ENCODE data around the gene FOXB1. TPM values are rescaled to one million over a fixed set of nuclear protein-coding genes. Genes with fewer than 3 reads are reported as not detected.
A peak's percentile ranks its signal among the peaks of the same experiment; 100 is the strongest.

The FOXB1 gene
- total and polyA plus RNA-seq, 2 donors (not counting 1 experiment from before 2014, with no cell fraction given): not detected

DNA sequence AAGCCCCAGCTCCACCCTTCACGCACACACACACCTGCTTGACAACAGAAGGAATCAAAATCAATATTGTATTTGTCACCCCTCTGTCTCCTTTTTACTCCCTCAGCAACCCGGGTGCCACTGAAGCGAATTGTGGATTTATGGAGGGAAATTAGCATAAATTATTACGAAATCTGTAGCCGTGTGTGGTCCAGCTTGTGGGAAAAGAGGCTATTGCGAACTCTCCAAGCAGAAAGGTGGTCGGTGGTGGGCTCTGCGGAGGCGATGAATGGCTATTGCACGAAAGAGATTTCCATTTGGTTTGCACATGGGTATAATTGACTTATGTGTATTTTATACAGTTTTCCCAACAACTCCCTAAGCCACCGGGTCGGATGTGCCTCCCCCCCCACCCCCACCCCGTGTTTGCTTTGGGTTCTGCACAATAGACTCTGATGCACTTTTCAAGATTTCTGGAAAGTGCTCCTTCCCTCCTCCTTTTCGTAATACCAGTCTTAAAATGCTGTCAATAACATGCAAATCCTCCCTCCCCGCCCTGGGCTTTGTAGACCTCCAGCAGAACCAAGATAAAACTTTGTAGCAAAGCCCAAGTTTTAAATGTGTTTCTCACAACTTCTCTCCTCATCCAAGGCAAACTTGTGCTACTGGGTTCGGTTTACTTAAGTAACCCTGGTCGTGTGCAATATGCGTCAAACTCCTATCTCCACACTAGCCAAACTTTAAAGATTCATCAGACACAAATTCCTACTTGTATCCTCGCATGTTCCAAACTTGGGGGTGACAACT lies 3.1 kb upstream of the FOXB1 start:
- H3K9me3 ChIP-seq (ENCODE audit: control extremely low read depth in 1 of 3, control insufficient read depth in 2 of 3, insufficient read depth in 1 of 3, low read length in 2 of 3): peaks cover 0 to 78% (median 17%) of the 10 kb centered on the region in 3 donors
- peaks cover 6% of the 10 kb centered on the region for H3K9me3 Mint-ChIP-seq (ENCODE audit: insufficient read depth)
- intact Hi-C loops (cut with micrococcal nuclease): no loop called here
- ChIA-PET CTCF (no interaction called here), POLR2A (no interaction called here)
- H3K4me1 Mint-ChIP-seq: peaks cover 37% of the 10 kb centered on the region
- H3K4me2 ChIP-seq (replicated peaks; ENCODE audit: low read depth, low read length, poor library complexity, severe bottlenecking): no peak overlapping the region
- 24% methylated on average over 11 of the region's 19 CpGs for whole genome bisulfite sequencing (ENCODE audit: insufficient coverage)
- H3K27ac ChIP-seq (ENCODE audit: low read length in 2 of 2): no peak overlapping the region
- H3K9ac ChIP-seq (ENCODE audit: low read length): no peak overlapping the region
- no peak overlapping the region for H2AFZ ChIP-seq (ENCODE audit: insufficient read depth, low read depth, low read length, poor library complexity, severe bottlenecking)
- peaks cover 35 to 46% of the 10 kb centered on the region in 2 donors for H3K4me1 ChIP-seq (ENCODE audit: control insufficient read depth in 2 of 2, insufficient read depth in 2 of 2, low read length in 2 of 2)
- no peaks in the 10 kb centered on the region for H3K36me3 ChIP-seq (replicated peaks in 1 of 2; ENCODE audit: control extremely low read depth in 1 of 2, control insufficient read depth in 1 of 2, extremely low read depth in 1 of 2, insufficient read depth in 2 of 2, low read length in 1 of 2)
- H3K27ac Mint-ChIP-seq: no peak overlapping the region
- DNase-seq: peak; percentile 8
- no peaks in the 10 kb centered on the region for H3K79me2 ChIP-seq (ENCODE audit: control insufficient read depth, insufficient read depth, low read length)
- H3K4me3 Mint-ChIP-seq: no peak overlapping the region
- TF ChIP-seq EZH2 (IDR thresholded peaks at IDR 0.05; ENCODE audit: borderline replicate concordance, insufficient read depth, low read depth, low read length, poor library complexity, severe bottlenecking): no peak
- TF ChIP-seq, protein P1, sequence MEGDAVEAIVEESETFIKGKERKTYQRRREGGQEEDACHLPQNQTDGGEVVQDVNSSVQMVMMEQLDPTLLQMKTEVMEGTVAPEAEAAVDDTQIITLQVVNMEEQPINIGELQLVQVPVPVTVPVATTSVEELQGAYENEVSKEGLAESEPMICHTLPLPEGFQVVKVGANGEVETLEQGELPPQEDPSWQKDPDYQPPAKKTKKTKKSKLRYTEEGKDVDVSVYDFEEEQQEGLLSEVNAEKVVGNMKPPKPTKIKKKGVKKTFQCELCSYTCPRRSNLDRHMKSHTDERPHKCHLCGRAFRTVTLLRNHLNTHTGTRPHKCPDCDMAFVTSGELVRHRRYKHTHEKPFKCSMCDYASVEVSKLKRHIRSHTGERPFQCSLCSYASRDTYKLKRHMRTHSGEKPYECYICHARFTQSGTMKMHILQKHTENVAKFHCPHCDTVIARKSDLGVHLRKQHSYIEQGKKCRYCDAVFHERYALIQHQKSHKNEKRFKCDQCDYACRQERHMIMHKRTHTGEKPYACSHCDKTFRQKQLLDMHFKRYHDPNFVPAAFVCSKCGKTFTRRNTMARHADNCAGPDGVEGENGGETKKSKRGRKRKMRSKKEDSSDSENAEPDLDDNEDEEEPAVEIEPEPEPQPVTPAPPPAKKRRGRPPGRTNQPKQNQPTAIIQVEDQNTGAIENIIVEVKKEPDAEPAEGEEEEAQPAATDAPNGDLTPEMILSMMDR (IDR thresholded peaks at IDR 0.05): no peak
- no peaks in the 10 kb centered on the region for H4K20me1 ChIP-seq (ENCODE audit: control insufficient read depth, insufficient read depth, low read length, poor library complexity, severe bottlenecking)
- H3K4me3 ChIP-seq (ENCODE audit: control extremely low read depth in 1 of 5, extremely low read depth in 1 of 5, insufficient read depth in 1 of 5, low read depth in 2 of 5, low read length in 4 of 5): no peak overlapping the region
- peaks cover 0 to 100% (median 80%) of the 10 kb centered on the region in 4 experiments for H3K27me3 ChIP-seq (replicated peaks in 1 of 4; ENCODE audit: control extremely low read depth in 1 of 4, control insufficient read depth in 3 of 4, insufficient read depth in 4 of 4, low read length in 3 of 4)
- no peak for ATAC-seq (ENCODE audit: low read depth)
- H3K27me3 Mint-ChIP-seq: peaks cover 86% of the 10 kb centered on the region
